K562 (cell line): ENCODE results near the gene BLZF1. TPM values are rescaled to one million over a fixed set of nuclear protein-coding genes. Genes with fewer than 3 reads are reported as not detected.
A peak's percentile ranks its signal among the peaks of the same experiment; 100 is the strongest.

Experiments
- CUX1 ChIP-seq: fragments of 200-800 bp; sonication (Bioruptor generic); IDR thresholded peaks from 2 replicates; pipeline ENCODE4 v1.6.1; 2016; ENCODE audit warnings: missing genetic modification characterization, missing compliant biosample characterization
- ETS2 ChIP-seq: IDR thresholded peaks from 2 replicates; pipeline ENCODE4 v1.6.1; 2016; ENCODE audit warnings: borderline replicate concordance, missing genetic modification characterization, mild to moderate bottlenecking, moderate library complexity, missing compliant biosample characterization; ENCODE audit not compliant: poor library complexity, severe bottlenecking
- GTF2E2 ChIP-seq: fragments of 200-800 bp; sonication (Bioruptor generic); IDR thresholded peaks from 2 replicates; pipeline ENCODE4 v1.6.1; 2016; ENCODE audit warnings: missing genetic modification characterization, missing compliant biosample characterization
- HMG20A ChIP-seq: fragments of 450-650 bp; formaldehyde crosslinking; conservative IDR thresholded peaks from 2 replicates; pipeline ENCODE4 v1.4.0; 2020; ENCODE audit warnings: mild to moderate bottlenecking, mixed read lengths
- MECOM ChIP-seq: fragments of 250-450 bp; sonication (Bioruptor Pico); IDR thresholded peaks from 2 replicates; pipeline ENCODE4 v1.8.0; 2022; ENCODE audit warnings: inconsistent platforms
- POLR2AphosphoS2 ChIP-seq: IDR thresholded peaks from 2 replicates; pipeline ENCODE4 v1.6.1; 2012; ENCODE audit warnings: low read length, improper control_type of control experiment
- THAP7 ChIP-seq: fragments of 250-450 bp; sonication (Bioruptor Pico); IDR thresholded peaks from 2 replicates; pipeline ENCODE4 v1.5.0; 2021
- YY1 ChIP-seq, 3 experiments: IDR thresholded peaks; 2 replicates each; pipeline ENCODE4 v1.6.1; 2011; ENCODE audit warnings: low read length in 2 of 3, mild to moderate bottlenecking in 2 of 3, moderate library complexity in 2 of 3, borderline replicate concordance in 1 of 3, control low read depth in 1 of 3, low read depth in 1 of 3; ENCODE audit not compliant: insufficient read depth in 3 of 3, insufficient replicate concordance in 2 of 3, control insufficient read depth in 1 of 3, insufficient read length in 1 of 3; ENCODE audit errors: extremely low read depth in 1 of 3
- ZFP91 ChIP-seq: sonication (generic); formaldehyde crosslinking; IDR thresholded peaks from 2 replicates; pipeline ENCODE4 v1.8.0; 2022; ENCODE audit warnings: mild to moderate bottlenecking, missing genetic modification reagents
- ZMIZ1 ChIP-seq, 2 experiments: fragments of 150-350 bp in 1 of 2; IDR thresholded peaks; 2 replicates each; pipeline ENCODE4 v1.6.1; 2012 to 2016; ENCODE audit warnings: low read depth in 2 of 2, low read length in 2 of 2, mild to moderate bottlenecking in 1 of 2, moderate library complexity in 1 of 2
- ZNF165 ChIP-seq: fragments of 250-450 bp; sonication (Bioruptor Pico); IDR thresholded peaks from 2 replicates; pipeline ENCODE4 v1.4.0; 2020; ENCODE audit warnings: borderline replicate concordance
- ZNF280B ChIP-seq: fragments of 250-450 bp; sonication (Bioruptor Pico); IDR thresholded peaks from 2 replicates; pipeline ENCODE4 v1.5.1; 2021; ENCODE audit warnings: mild to moderate bottlenecking
- ZNF785 ChIP-seq: fragments of 250-450 bp; sonication (Bioruptor Pico); IDR thresholded peaks from 2 replicates; pipeline ENCODE4 v1.4.0; 2020; ENCODE audit warnings: mild to moderate bottlenecking
- polyA plus RNA-seq, 8 experiments: library from polyadenylated mRNA; depleted of rRNA in 4 of 8; stranded (reverse) in 5 of 8; unstranded in 3 of 8; fragments of >200 nt; fragmentation: Nextera tagmentation in 2 of 8; fragmentation: Illumina TruSeq in 1 of 8; extraction: Ambion mirVana in 2 of 8; extraction: Trizol in 1 of 8; gene quantifications; 2 replicates each; pipeline versions ENCODE4 v1.2.1 to v1.2.3, GENCODE V29; 2011 to 2014; ENCODE audit warnings: inconsistent platforms in 1 of 8, missing spikeins in 1 of 8
- total RNA-seq, 7 experiments: library from RNA; depleted of rRNA in 6 of 7; stranded (reverse); fragments of >200 nt in 6 of 7; fragmentation: Illumina TruSeq in 2 of 7; extraction: Trizol in 2 of 7; gene quantifications; 2 replicates each; pipeline versions ENCODE4 v1.2.1 to v1.2.3, GENCODE V29; 2011 to 2021; ENCODE audit warnings: low replicate concordance in 1 of 7

The BLZF1 gene
- total and polyA plus RNA-seq, 9 of the 15 experiments (the other 6 are each of a cell fraction or from before 2014, with no cell fraction given): 20.5 to 32.8 (median 25.3) TPM

GRCh38 chr1:169367686-169368405 lies at the start of gene BLZF1, which contains the start of gene NME7 (continued):
- TF ChIP-seq ZFP91 (CRISPR knock-in tag) (no peak), ZMIZ1 (IDR thresholded peaks at IDR 0.05; ENCODE audit: low read depth in 2 of 2, low read length in 2 of 2) (no peak), POLR2AphosphoS2 (no peak), MECOM (CRISPR knock-in tag) (no peak), YY1 (IDR thresholded peaks at IDR 0.05; ENCODE audit: borderline replicate concordance in 1 of 3, control insufficient read depth in 1 of 3, extremely low read depth in 1 of 3, insufficient read depth in 3 of 3, insufficient read length in 1 of 3, insufficient replicate concordance in 2 of 3, low read depth in 1 of 3, low read length in 2 of 3) (peak; percentile 44 to 84 (median 74)), GTF2E2 (peak; percentile 42; the same call in 1 of the 2 replicates), ETS2 (tag) (no peak), ZNF785 (CRISPR knock-in tag) (no peak), CUX1 (CRISPR knock-in tag) (no peak), THAP7 (CRISPR knock-in tag) (no peak), ZNF280B (CRISPR knock-in tag) (no peak), HMG20A (CRISPR knock-in tag) (no peak), ZNF165 (CRISPR knock-in tag) (no peak)
